ENCODE data around the gene ST7. TPM values are rescaled to one million over a fixed set of nuclear protein-coding genes. Genes with fewer than 3 reads are reported as not detected.

Gene ST7
- total RNA-seq, 1 experiment from 2014 or later = 12.9 TPM

GRCh38 chr7:117230276-117231046 lies 277.2 kb downstream of the ST7 start:
- no peak overlapping the region for H3K27ac Mint-ChIP-seq

More at GRCh38 chr7:117230276-117231046, 277.2 kb downstream of the ST7 start:
- Histone ChIP-seq H3K23me2 (ENCODE audit: insufficient read length, low read depth, low read length, poor library complexity, severe bottlenecking) (no peaks in the 10 kb centered on the region), H3T11ph (ENCODE audit: low read length) (no peak overlapping the region), H2BK20ac (ENCODE audit: low read depth, low read length, poor library complexity, severe bottlenecking) (no peak overlapping the region), H3K14ac (ENCODE audit: insufficient read depth, low read length) (no peak overlapping the region), H3K23ac (ENCODE audit: insufficient read length, low read depth, low read length) (no peak overlapping the region), H3K9me3 (ENCODE audit: control insufficient read depth, low read depth, low read length) (no peaks in the 10 kb centered on the region), H4K8ac (replicated peaks; ENCODE audit: insufficient read length, low read depth, low read length) (no peak overlapping the region), H2BK5ac (ENCODE audit: insufficient read length, low read length) (no peak overlapping the region), H3K9ac (ENCODE audit: extremely low read depth, insufficient read length, low read length) (no peak overlapping the region), H2BK12ac (ENCODE audit: insufficient read length, low read depth, low read length) (no peak overlapping the region), H2AFZ (ENCODE audit: low read length) (no peak overlapping the region), H2BK120ac (ENCODE audit: low read depth, low read length, poor library complexity, severe bottlenecking) (no peak overlapping the region), H3K4me2 (ENCODE audit: insufficient read depth, insufficient read length, low read length) (no peak overlapping the region), H2AK5ac (ENCODE audit: insufficient read length, low read length) (no peak overlapping the region), H3K4ac (ENCODE audit: low read depth, low read length) (no peak overlapping the region), H3K27me3 (ENCODE audit: insufficient read depth, low read length) (no peaks in the 10 kb centered on the region), H3K27ac (ENCODE audit: insufficient read length, low read depth, low read length) (no peak overlapping the region), H3K18ac (ENCODE audit: insufficient read length, low read depth, low read length) (no peak overlapping the region), H2BK15ac (ENCODE audit: low read depth, low read length) (no peak overlapping the region), H3K4me1 (ENCODE audit: insufficient read depth, low read length) (no peaks in the 10 kb centered on the region), H3K56ac (ENCODE audit: insufficient read length, low read depth, low read length) (no peak overlapping the region), H4K91ac (ENCODE audit: insufficient read length, low read depth, low read length) (no peak overlapping the region), H3K79me1 (ENCODE audit: insufficient read depth, low read depth, low read length, poor library complexity, severe bottlenecking) (no peaks in the 10 kb centered on the region), H3K79me2 (ENCODE audit: insufficient read depth, low read length) (no peaks in the 10 kb centered on the region), H4K5ac (ENCODE audit: insufficient read length, low read depth, low read length) (no peak overlapping the region), H4K20me1 (ENCODE audit: control insufficient read depth, insufficient read depth, insufficient read length) (no peaks in the 10 kb centered on the region)
- DNase-seq = no peak
- no peaks in the 10 kb centered on the region; a peak in 1 of 7 replicates for H3K36me3 Mint-ChIP-seq (ENCODE audit: insufficient read depth in 1 of 3, low read depth in 3 of 3)
- peaks cover 0 to 1% of the 10 kb centered on the region in 2 experiments; a peak in 2 of 5 replicates for H3K9me3 Mint-ChIP-seq
- no peaks in the 10 kb centered on the region for H3K27me3 Mint-ChIP-seq (ENCODE audit: low read depth)
- H3K4me1 Mint-ChIP-seq = peaks cover 6 to 9% of the 10 kb centered on the region in 2 experiments
- TF ChIP-seq CTCF (conservative IDR thresholded peaks at IDR 0.05) = no peak
- WGBS (ENCODE audit: extremely low coverage, insufficient read length, low lambda C conversion rate) = no CpG with 5 or more reads among the region's 4 CpGs
- H3K4me3 Mint-ChIP-seq = no peak overlapping the region
